Activated CD8-positive, alpha-beta memory T cell treated with anti-CD3 and anti-CD28 coated beads for 48 hours (primary cell): ENCODE data around the gene THBS2.
"Not testable (repeated sequence)": the region's sequence is repeated elsewhere in the genome, so short reads cannot be mapped to it uniquely, and the experiment has no call there.

ENCODE experiments used
- DNase-seq, 3 experiments: peaks; one replicate each; pipeline ENCODE4 v3.0.0-alpha.2; 2020; ENCODE audit warnings: low read depth in 2 of 3, low spot score in 2 of 3

Gene THBS2

GRCh38 chr6:169231790-169232506, 21.7 kb downstream of the THBS2 start:
- no peak for DNase-seq

- DNase-seq, result no peak
These were observed 22.5 kb downstream of the THBS2 start for GRCh38 chr6:169230946-169231789.

- DNase-seq, result no peak
These were observed 23.4 kb downstream of the THBS2 start for GRCh38 chr6:169230322-169230665.

GRCh38 chr6:169229615-169230321, 23.9 kb downstream of the THBS2 start:
- DNase-seq, result no peak

- DNase-seq, result no peak
These were observed 26.5 kb downstream of the THBS2 start for GRCh38 chr6:169227116-169227515.

GRCh38 chr6:169225887-169226286, 27.8 kb downstream of the THBS2 start:
- no peak for DNase-seq

- DNase-seq, result no peak
These were observed 28.5 kb downstream of the THBS2 start for GRCh38 chr6:169225131-169225576.

- DNase-seq, result no peak
These were observed 28.9 kb downstream of the THBS2 start for GRCh38 chr6:169224716-169225115.

- DNase-seq, result no peak
These were observed 29.4 kb downstream of the THBS2 start for GRCh38 chr6:169224185-169224695.

GRCh38 chr6:169223006-169223405, 30.6 kb downstream of the THBS2 start:
- DNase-seq, result no peak

GRCh38 chr6:169222126-169222525, 31.5 kb downstream of the THBS2 start:
- no peak for DNase-seq

- no peak for DNase-seq
These were observed 32.4 kb downstream of the THBS2 start for GRCh38 chr6:169221264-169221663.

GRCh38 chr6:169220068-169220964, 33.3 kb downstream of the THBS2 start:
- DNase-seq, result no peak

GRCh38 chr6:169217972-169218371, 35.7 kb downstream of the THBS2 start:
- no peak for DNase-seq

GRCh38 chr6:169216830-169217229, 36.8 kb downstream of the THBS2 start:
- DNase-seq, result no peak

GRCh38 chr6:169215201-169215681, 38.4 kb downstream of the THBS2 start:
- no peak for DNase-seq

- DNase-seq, result not testable (repeated sequence)
These were observed 38.9 kb downstream of the THBS2 start for GRCh38 chr6:169214789-169215188.

GRCh38 chr6:169213814-169214520, 39.7 kb downstream of the THBS2 start:
- DNase-seq, result peak in 1 of 3 experiments; percentile 6

- peak; percentile 63 to 84 (median 69) for DNase-seq
These were observed 40.5 kb downstream of the THBS2 start for GRCh38 chr6:169212897-169213813.
